Brain microvascular endothelial cell (primary cell): ENCODE data around the gene KDELR1.

ENCODE experiments used
- DNase-seq: peaks from one replicate; pipeline ENCODE4 v3.0.0-alpha.2; 2020
- H3K27ac ChIP-seq: fragments of 250-450 bp; sonication (Bioruptor Pico); 2 replicates; pipeline ENCODE4 v1.5.1; 2020; ENCODE audit warnings: mild to moderate bottlenecking, moderate library complexity
- H3K27me3 ChIP-seq: fragments of 250-450 bp; sonication (Bioruptor Pico); replicated peaks from 2 replicates; pipeline ENCODE4 v1.5.1; 2020; ENCODE audit warnings: mild to moderate bottlenecking
- H3K36me3 ChIP-seq: fragments of 250-450 bp; sonication (Bioruptor Pico); replicated peaks from 2 replicates; pipeline ENCODE4 v1.5.1; 2020; ENCODE audit warnings: mild to moderate bottlenecking
- H3K4me3 ChIP-seq: 2 replicates; pipeline ENCODE4 v1.5.1; 2011; ENCODE audit warnings: low read depth, mild to moderate bottlenecking, control low read depth, low read length, moderate library complexity
- CTCF ChIP-seq: IDR thresholded peaks from 2 replicates; pipeline ENCODE4 v1.5.1; 2011; ENCODE audit warnings: low read depth, mild to moderate bottlenecking, moderate library complexity, low read length, control low read depth, inconsistent platforms; ENCODE audit errors: missing control alignments
- in situ Hi-C: cut with HindIII; loops from 2 replicates; pipeline ENCODE4 v1.10.0; 2017; ENCODE audit warnings: low sequenced_read_pairs, low pct_ligation_motif_present

Gene KDELR1

GRCh38 chr19:48371367-48371766 lies 20.0 kb downstream of the KDELR1 start:
- Histone ChIP-seq H3K27ac (no peak overlapping the region), H3K4me3 (no peak overlapping the region), H3K27me3 (no peaks in the 10 kb centered on the region), H3K36me3 (no peaks in the 10 kb centered on the region)
- no peak for DNase-seq
- no peak for TF ChIP-seq CTCF
- in situ Hi-C loops = no loop called here

- no peak for TF ChIP-seq CTCF
- Histone ChIP-seq H3K36me3 (no peaks in the 10 kb centered on the region), H3K27me3 (no peaks in the 10 kb centered on the region), H3K4me3 (no peak overlapping the region), H3K27ac (no peak overlapping the region)
- DNase-seq = no peak
- in situ Hi-C loops = no loop called here
These were observed 20.4 kb downstream of the KDELR1 start for GRCh38 chr19:48370955-48371354.

- no peak for DNase-seq
- Histone ChIP-seq H3K27me3 (no peaks in the 10 kb centered on the region), H3K27ac (no peak overlapping the region), H3K36me3 (no peaks in the 10 kb centered on the region), H3K4me3 (no peak overlapping the region)
- in situ Hi-C loops = no loop called here
- no peak for TF ChIP-seq CTCF
These were observed 22.4 kb downstream of the KDELR1 start for GRCh38 chr19:48368936-48369335.

GRCh38 chr19:48367855-48368254 lies 23.5 kb downstream of the KDELR1 start:
- Histone ChIP-seq H3K27ac (no peak overlapping the region), H3K27me3 (no peaks in the 10 kb centered on the region), H3K4me3 (no peak overlapping the region), H3K36me3 (no peaks in the 10 kb centered on the region)
- in situ Hi-C loops = no loop called here
- no peak for DNase-seq
- TF ChIP-seq CTCF = no peak

DNA sequence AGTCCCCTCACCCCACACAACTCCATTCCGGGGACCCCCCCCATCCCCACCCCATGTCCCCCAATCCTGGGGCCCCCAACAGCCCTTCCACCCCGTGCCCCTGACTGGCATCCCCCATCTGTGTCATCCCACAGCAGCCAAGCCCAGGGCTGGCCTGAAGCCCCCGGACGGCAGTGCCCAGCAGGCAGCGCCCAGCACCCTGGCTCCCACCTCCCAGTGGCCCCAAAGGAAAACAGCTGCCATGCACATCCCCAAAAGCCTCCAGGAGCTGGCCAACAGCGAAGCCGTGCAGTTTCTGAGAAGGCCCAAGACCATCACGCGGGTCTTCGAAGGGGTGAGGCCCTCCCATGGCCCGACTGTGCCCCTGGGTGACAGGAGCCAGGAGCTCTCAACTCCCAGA lies 25.7 kb downstream of the KDELR1 start:
- no peak for TF ChIP-seq CTCF
- no peak overlapping the region for H3K27ac ChIP-seq
- H3K4me3 ChIP-seq = no peak overlapping the region
- no peaks in the 10 kb centered on the region for H3K36me3 ChIP-seq
- in situ Hi-C loops = no loop called here
- no peak for DNase-seq
- H3K27me3 ChIP-seq = no peaks in the 10 kb centered on the region

DNA sequence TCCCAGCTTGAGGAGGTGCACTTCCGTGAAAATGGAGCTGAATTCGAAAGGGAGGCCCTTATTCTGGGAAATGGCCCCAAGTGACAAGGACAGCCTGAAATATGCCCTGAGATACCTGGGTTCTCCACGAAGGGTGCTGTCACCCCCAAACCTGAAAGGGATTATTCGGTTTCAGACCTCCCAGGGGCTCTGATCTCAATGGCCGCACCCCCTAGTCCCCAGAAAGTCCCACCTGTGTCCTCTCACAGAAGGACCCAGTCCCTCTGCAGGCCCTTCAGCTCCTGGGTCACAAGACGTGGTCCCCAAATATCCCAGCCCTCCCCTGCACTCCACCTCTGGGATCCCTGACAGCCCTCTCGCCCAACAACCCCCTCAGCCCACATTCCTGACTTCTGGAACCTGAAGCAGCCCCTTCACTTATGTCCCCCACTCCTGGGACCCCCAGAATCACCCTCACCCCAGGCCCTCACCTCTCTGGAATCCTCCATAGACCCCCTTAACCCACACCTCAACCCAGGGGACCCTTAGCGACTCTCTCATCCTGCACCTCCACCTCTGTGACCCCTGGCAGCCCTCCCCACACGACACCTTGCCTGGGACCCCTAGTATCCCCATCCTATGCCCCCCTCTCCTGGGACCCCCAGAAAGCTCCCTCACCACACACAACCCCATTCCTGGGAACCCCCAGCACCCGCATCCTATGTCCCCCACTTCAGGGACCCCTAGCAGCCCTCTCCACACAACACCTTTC lies 26.6 kb downstream of the KDELR1 start:
- Histone ChIP-seq H3K27me3 (no peaks in the 10 kb centered on the region), H3K36me3 (no peaks in the 10 kb centered on the region), H3K27ac (no peak overlapping the region), H3K4me3 (peak overlapping the region; percentile 70)
- in situ Hi-C loops = no loop called here
- TF ChIP-seq CTCF = no peak
- DNase-seq = no peak
